Measurements from ENCODE around the gene ATP5PD. TPM values are rescaled to one million over a fixed set of nuclear protein-coding genes. Genes with fewer than 3 reads are reported as not detected.

Gene ATP5PD
- total RNA-seq, 5 donors from 2014 or later (not counting 1 experiment from before 2014, with no cell fraction given), result 115 to 170 (median 139) TPM

- POLR2A ChIA-PET, result no interaction called here
Observed at GRCh38 chr17:75020331-75021110, 26.2 kb downstream of the ATP5PD start.

GRCh38 chr17:75019710-75020109, 27.1 kb downstream of the ATP5PD start:
- ChIA-PET POLR2A (no interaction called here), CTCF (interaction anchor here in 1 of 2 donors (0.7 kb wide), 1 partner anchor 90 kb away, joined by 4 read pairs; the partner anchor contains the start of gene ARMC7)
- DNase-seq, result no peak
- H3K9me3 Mint-ChIP-seq, result no peaks in the 10 kb centered on the region
- H3K4me1 Mint-ChIP-seq, result peaks cover 10 to 29% (median 16%) of the 10 kb centered on the region in 3 donors
- Histone ChIP-seq H3K27ac (ENCODE audit: low read length) (no peak overlapping the region), H3K36me3 (ENCODE audit: control insufficient read depth in 2 of 2, extremely low read depth in 1 of 2, insufficient read depth in 1 of 2, low read length in 1 of 2) (peaks cover 5 to 47% of the 10 kb centered on the region in 2 donors), H3K27me3 (replicated peaks in 1 of 2; ENCODE audit: control insufficient read depth in 2 of 2, extremely low read depth in 1 of 2, insufficient read depth in 2 of 2, low read length in 1 of 2) (no peaks in the 10 kb centered on the region), H3K4me3 (ENCODE audit: control insufficient read depth in 1 of 2, extremely low read depth in 1 of 2, low read length in 1 of 2) (no peak overlapping the region), H3K9me3 (no peaks in the 10 kb centered on the region), H3K4me1 (ENCODE audit: control insufficient read depth in 1 of 2, extremely low read depth in 1 of 2, insufficient read depth in 2 of 2, low read length in 2 of 2) (peaks cover 0 to under 1% of the 10 kb centered on the region in 2 experiments)
- no peak overlapping the region for H3K27ac Mint-ChIP-seq
- H3K4me3 Mint-ChIP-seq, result no peak overlapping the region
- WGBS (ENCODE audit: insufficient coverage), result 100% methylated on average over 1 of the region's 3 CpGs
- H3K27me3 Mint-ChIP-seq, result no peaks in the 10 kb centered on the region
- H3K36me3 Mint-ChIP-seq, result peaks cover 43% of the 10 kb centered on the region
- ATAC-seq (replicated peaks in 1 of 4), result no peak

More at GRCh38 chr17:75020331-75021110, 26.2 kb downstream of the ATP5PD start:
- CTCF ChIA-PET, result no interaction called here
- no peak overlapping the region for H3K27ac ChIP-seq (ENCODE audit: low read length)
- H3K4me3 ChIP-seq (ENCODE audit: control insufficient read depth in 1 of 2, extremely low read depth in 1 of 2, low read length in 1 of 2), result no peak overlapping the region
- H3K4me1 ChIP-seq (ENCODE audit: control insufficient read depth in 1 of 2, extremely low read depth in 1 of 2, insufficient read depth in 2 of 2, low read length in 2 of 2), result peaks cover 3 to 9% of the 10 kb centered on the region in 2 experiments
- H3K36me3 Mint-ChIP-seq, result peaks cover 40% of the 10 kb centered on the region
- peaks cover 5 to 47% of the 10 kb centered on the region in 2 donors for H3K36me3 ChIP-seq (ENCODE audit: control insufficient read depth in 2 of 2, extremely low read depth in 1 of 2, insufficient read depth in 1 of 2, low read length in 1 of 2)
- no peak overlapping the region for H3K4me3 Mint-ChIP-seq
- no peaks in the 10 kb centered on the region for H3K27me3 Mint-ChIP-seq
- no peaks in the 10 kb centered on the region for H3K9me3 ChIP-seq
- ATAC-seq (replicated peaks in 1 of 4), result no peak
- no peak for DNase-seq
- H3K4me1 Mint-ChIP-seq, result peaks cover 7 to 32% (median 19%) of the 10 kb centered on the region in 3 donors
- 98% methylated on average over 9 of the region's 19 CpGs for WGBS (ENCODE audit: insufficient coverage)
- no peaks in the 10 kb centered on the region for H3K27me3 ChIP-seq (replicated peaks in 1 of 2; ENCODE audit: control insufficient read depth in 2 of 2, extremely low read depth in 1 of 2, insufficient read depth in 2 of 2, low read length in 1 of 2)
- H3K9me3 Mint-ChIP-seq, result no peaks in the 10 kb centered on the region
- no peak overlapping the region for H3K27ac Mint-ChIP-seq

- DNase-seq, result no peak
- Histone ChIP-seq H3K4me1 (ENCODE audit: control insufficient read depth in 1 of 2, extremely low read depth in 1 of 2, insufficient read depth in 2 of 2, low read length in 2 of 2) (no peaks in the 10 kb centered on the region), H3K9me3 (no peaks in the 10 kb centered on the region), H3K4me3 (ENCODE audit: control insufficient read depth in 1 of 2, extremely low read depth in 1 of 2, low read length in 1 of 2) (no peak overlapping the region), H3K36me3 (ENCODE audit: control insufficient read depth in 2 of 2, extremely low read depth in 1 of 2, insufficient read depth in 1 of 2, low read length in 1 of 2) (peaks cover 5 to 47% of the 10 kb centered on the region in 2 donors), H3K27me3 (replicated peaks in 1 of 2; ENCODE audit: control insufficient read depth in 2 of 2, extremely low read depth in 1 of 2, insufficient read depth in 2 of 2, low read length in 1 of 2) (no peaks in the 10 kb centered on the region), H3K27ac (ENCODE audit: low read length) (no peak overlapping the region)
- POLR2A ChIA-PET, result no interaction called here
- no peaks in the 10 kb centered on the region for H3K9me3 Mint-ChIP-seq
- H3K4me3 Mint-ChIP-seq, result no peak overlapping the region
- ATAC-seq (replicated peaks in 1 of 4), result no peak
- peaks cover 14 to 25% (median 17%) of the 10 kb centered on the region in 3 donors for H3K4me1 Mint-ChIP-seq
- 94% methylated on average over 2 of the region's 5 CpGs for WGBS (ENCODE audit: insufficient coverage)
- peaks cover 43% of the 10 kb centered on the region for H3K36me3 Mint-ChIP-seq
- H3K27me3 Mint-ChIP-seq, result no peaks in the 10 kb centered on the region
- CTCF ChIA-PET, result no interaction called here
- no peak overlapping the region for H3K27ac Mint-ChIP-seq
Observed at GRCh38 chr17:75019146-75019545, 27.6 kb downstream of the ATP5PD start.

- ChIA-PET CTCF (interaction anchor here (0.7 to 4.1 kb wide), 11 partner anchors 19 to 188 kb away, joined by 3 to 46 read pairs (median 4); partner anchors contain the start of genes CDR2L (in 1 of the 2) and HID1 (in 1 of the 2)), POLR2A (interaction anchor here in 1 of 2 donors (0.5 to 1.3 kb wide), 4 partner anchors 8 to 864 kb away, joined by 3 to 8 read pairs (median 3); no protein-coding TSS in a partner anchor)
- no peaks in the 10 kb centered on the region for H3K9me3 Mint-ChIP-seq
- peak overlapping the region; percentile 85 to 86 for H3K27ac Mint-ChIP-seq
- peaks cover 33 to 41% (median 39%) of the 10 kb centered on the region in 3 donors for H3K4me1 Mint-ChIP-seq
- ATAC-seq (replicated peaks in 1 of 4) (peak in 1 of 4 experiments; percentile 7), DNase-seq (no peak)
- WGBS (ENCODE audit: insufficient coverage), result 1% methylated on average over 9 of the region's 10 CpGs
- H3K4me1 ChIP-seq (ENCODE audit: control insufficient read depth in 1 of 2, extremely low read depth in 1 of 2, insufficient read depth in 2 of 2, low read length in 2 of 2), result peaks cover 6 to 20% of the 10 kb centered on the region in 2 experiments
- no peaks in the 10 kb centered on the region for H3K27me3 Mint-ChIP-seq
- H3K4me3 ChIP-seq (ENCODE audit: control insufficient read depth in 1 of 2, extremely low read depth in 1 of 2, low read length in 1 of 2), result peak overlapping the region; percentile 67 to 94
- H3K36me3 Mint-ChIP-seq, result peaks cover 13% of the 10 kb centered on the region
- H3K4me3 Mint-ChIP-seq, result peak overlapping the region; percentile 92 to 94 (median 93)
- no peaks in the 10 kb centered on the region for H3K9me3 ChIP-seq
- peak overlapping the region; percentile 72 for H3K27ac ChIP-seq (ENCODE audit: low read length)
- peaks cover 0 to 12% of the 10 kb centered on the region in 2 donors for H3K36me3 ChIP-seq (ENCODE audit: control insufficient read depth in 2 of 2, extremely low read depth in 1 of 2, insufficient read depth in 1 of 2, low read length in 1 of 2)
- H3K27me3 ChIP-seq (replicated peaks in 1 of 2; ENCODE audit: control insufficient read depth in 2 of 2, extremely low read depth in 1 of 2, insufficient read depth in 2 of 2, low read length in 1 of 2), result no peaks in the 10 kb centered on the region
Observed at GRCh38 chr17:75013092-75013559, 33.6 kb downstream of the ATP5PD start.

- Histone ChIP-seq H3K27me3 (replicated peaks in 1 of 2; ENCODE audit: control insufficient read depth in 2 of 2, extremely low read depth in 1 of 2, insufficient read depth in 2 of 2, low read length in 1 of 2) (peaks cover 0 to 4% of the 10 kb centered on the region in 2 experiments), H3K4me3 (ENCODE audit: control insufficient read depth in 1 of 2, extremely low read depth in 1 of 2, low read length in 1 of 2) (peak within 1 kb of the TSS; percentile 67 to 94), H3K27ac (ENCODE audit: low read length) (peak within 1 kb of the TSS; percentile 72), H3K9me3 (no peaks in the 10 kb centered on the region), H3K36me3 (ENCODE audit: control insufficient read depth in 2 of 2, extremely low read depth in 1 of 2, insufficient read depth in 1 of 2, low read length in 1 of 2) (peaks cover 0 to 8% of the 10 kb centered on the region in 2 donors), H3K4me1 (ENCODE audit: control insufficient read depth in 1 of 2, extremely low read depth in 1 of 2, insufficient read depth in 2 of 2, low read length in 2 of 2) (peaks cover 6 to 20% of the 10 kb centered on the region in 2 experiments)
- Mint-ChIP-seq H3K36me3 (peaks cover 10% of the 10 kb centered on the region), H3K9me3 (no peaks in the 10 kb centered on the region), H3K27me3 (no peaks in the 10 kb centered on the region), H3K4me3 (peak within 1 kb of the TSS; percentile 92 to 94 (median 93)), H3K4me1 (peaks cover 33 to 39% (median 39%) of the 10 kb centered on the region in 3 donors), H3K27ac (peak within 1 kb of the TSS; percentile 85 to 86)
- ATAC-seq (replicated peaks in 1 of 4) (peak; percentile 94 to 98 (median 96)), DNase-seq (peak; percentile 56 to 87 (median 73))
- POLR2A ChIA-PET, result interaction anchor here in 1 of 2 donors (0.5 to 1.3 kb wide), 3 partner anchors 8 to 50 kb away, joined by 3 to 8 read pairs (median 3); no protein-coding TSS in a partner anchor
- 3% methylated on average over 60 of the region's 63 CpGs for WGBS (ENCODE audit: insufficient coverage)
- CTCF ChIA-PET, result interaction anchor here (0.7 to 4.1 kb wide), 14 partner anchors 19 to 189 kb away, joined by 3 to 46 read pairs (median 4); partner anchors contain the start of genes CDR2L (in 1 of the 2), HID1 (in 1 of the 2) and KCTD2 (in 1 of the 2)
Observed at GRCh38 chr17:75012346-75013091, 34.2 kb downstream of the ATP5PD start, which contains the start of gene MRPL58. TSS of gene MRPL58 (plus strand) at chr17:75012670. CDS start at chr17:75012687, 17 bp downstream.
